HG02763 (cell line): ENCODE data around the gene SYNGR1.

ENCODE experiments used
- ATAC-seq: cut with Tn5 transposase; IDR thresholded peaks from one replicate; pipeline ENCODE4 v1.9.1; 2021; ENCODE audit warnings: mild to moderate bottlenecking, moderate library complexity; ENCODE audit not compliant: unreplicated experiment

Gene SYNGR1

DNA sequence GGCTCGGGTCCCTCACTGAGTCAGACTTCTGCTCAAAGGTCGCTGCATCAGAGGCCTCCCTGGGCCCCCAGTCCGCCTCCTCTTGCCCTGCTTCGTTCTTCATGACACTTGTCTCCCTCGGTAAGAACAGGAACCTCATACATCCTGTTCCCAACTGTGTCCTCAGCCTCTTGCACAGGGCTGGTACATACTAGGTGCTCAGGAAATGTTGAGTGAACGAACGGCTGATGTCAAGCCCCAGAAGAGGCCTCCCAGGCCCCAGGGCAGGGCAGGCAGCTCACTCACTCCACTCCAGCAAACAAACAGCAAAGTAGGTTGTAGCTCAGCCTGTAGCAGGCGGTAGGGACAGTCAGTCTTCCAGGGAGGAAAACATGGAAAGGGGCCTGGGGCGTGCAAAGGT is 17.2 kb downstream of the SYNGR1 start:
- no peak for ATAC-seq

DNA sequence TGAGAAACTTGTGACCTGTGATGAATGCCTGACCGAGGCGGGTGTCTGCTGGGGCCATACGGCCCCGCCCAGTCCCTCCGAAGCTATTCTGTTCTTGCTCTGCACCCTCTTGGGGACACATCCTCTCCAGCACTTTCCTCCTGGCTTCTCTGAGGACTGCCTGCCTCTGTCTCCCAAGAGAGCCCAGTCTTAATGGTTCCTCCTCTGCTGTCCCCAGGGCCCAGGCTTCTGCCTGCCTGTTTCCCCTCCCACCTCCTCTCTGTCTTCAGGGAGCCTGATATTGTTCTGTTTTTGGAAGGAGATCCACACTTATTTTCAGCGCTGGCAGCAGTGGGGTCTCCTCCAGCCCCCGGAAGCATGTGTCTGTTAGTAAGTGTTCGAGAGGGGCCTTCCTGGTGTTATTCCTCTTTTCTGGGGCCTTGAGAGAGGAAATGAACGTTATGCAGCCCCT is 18.7 kb downstream of the SYNGR1 start:
- ATAC-seq: no peak

DNA sequence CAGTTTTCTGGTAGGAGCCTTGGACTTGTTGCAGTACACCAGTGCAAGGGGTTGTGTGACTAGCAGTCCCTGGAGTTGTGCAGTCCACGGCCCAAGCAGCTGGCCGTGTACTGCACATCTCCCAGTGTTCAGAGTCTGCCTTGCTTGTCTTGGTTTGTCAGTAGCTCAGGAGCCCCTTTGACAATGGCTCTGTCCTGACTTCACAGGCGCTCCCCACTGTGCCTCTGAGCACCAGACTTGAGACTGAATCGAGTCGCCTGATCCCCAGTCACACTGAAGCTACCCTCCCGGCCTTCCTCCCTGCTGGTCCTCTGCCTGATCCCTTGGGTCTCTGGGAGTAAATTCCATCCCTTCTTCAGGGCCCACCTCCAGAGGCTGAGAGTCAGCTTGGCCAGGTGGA is 19.4 kb downstream of the SYNGR1 start:
- no peak for ATAC-seq

DNA sequence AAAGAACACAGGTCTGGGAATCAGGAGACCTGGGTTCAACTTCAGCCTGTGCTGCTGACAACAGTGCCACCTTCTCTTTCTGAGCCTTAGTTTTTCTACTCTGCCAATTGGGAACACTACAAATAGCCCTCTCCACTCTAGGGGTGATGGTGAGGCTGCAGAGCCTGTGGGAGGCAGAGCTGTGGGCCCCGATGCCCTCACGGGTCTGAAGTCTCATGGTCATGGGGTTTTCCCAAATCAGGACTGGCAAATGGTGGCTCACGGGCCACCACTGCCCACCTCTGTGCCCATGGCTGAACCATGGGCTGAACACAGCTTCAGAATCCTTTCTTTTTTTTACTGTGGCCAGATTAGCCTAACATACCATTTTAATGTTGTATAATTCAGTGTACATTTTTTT is 19.8 kb downstream of the SYNGR1 start:
- ATAC-seq: no peak

DNA sequence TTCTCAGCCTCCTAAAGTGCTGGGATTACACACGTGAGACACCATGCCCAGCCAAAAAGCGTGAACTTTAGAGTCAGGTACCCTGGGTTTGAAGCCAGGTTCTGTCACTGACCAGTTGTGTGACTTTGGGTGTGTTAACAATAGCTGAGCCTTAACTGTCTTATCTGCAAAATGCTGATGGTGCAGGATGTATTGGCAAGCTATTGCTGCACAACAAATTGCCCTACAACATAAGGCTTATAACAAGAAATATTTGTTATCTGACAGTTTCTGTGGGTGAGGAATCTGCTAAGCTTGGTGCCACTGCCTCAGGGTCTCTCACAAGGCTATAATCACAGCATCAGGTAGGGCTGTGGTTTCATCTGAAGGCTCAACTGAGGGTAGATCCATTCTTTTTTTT is 21.9 kb downstream of the SYNGR1 start:
- ATAC-seq: no peak

DNA sequence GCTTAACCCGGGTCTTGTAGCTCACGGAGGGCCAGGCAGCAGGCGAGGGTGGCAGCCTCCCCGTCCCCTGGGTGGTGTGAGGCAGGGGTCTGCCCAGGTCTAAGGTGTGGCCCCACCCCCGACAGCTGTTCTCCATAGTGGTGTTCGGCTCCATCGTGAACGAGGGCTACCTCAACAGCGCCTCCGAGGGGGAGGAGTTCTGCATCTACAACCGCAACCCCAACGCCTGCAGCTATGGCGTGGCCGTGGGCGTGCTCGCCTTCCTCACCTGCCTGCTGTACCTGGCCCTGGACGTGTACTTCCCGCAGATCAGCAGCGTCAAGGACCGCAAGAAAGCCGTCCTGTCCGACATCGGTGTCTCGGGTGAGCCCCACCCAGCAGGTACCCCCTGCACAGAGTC is 24.4 kb downstream of the SYNGR1 start:
- ATAC-seq: no peak

DNA sequence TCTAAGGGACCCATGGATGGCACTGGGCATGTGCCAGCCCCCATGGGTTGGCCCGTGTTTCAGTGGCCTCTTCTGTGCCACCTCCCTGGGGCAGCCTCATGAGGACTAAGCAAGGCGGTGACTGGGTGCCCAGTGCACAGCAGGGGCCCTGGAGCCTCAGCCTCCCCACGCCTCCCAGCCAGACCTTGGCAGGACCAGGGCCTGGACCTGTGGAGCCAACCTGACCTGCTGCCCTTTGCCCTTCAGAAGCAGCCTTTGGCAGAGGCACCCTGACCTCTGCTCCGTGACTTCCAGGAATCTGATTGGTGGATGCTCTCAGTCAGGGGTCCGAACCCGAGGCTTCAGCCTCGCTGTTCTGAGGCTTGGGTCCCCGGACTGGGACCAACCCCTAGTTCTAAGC is 25.0 kb downstream of the SYNGR1 start:
- ATAC-seq: no peak

DNA sequence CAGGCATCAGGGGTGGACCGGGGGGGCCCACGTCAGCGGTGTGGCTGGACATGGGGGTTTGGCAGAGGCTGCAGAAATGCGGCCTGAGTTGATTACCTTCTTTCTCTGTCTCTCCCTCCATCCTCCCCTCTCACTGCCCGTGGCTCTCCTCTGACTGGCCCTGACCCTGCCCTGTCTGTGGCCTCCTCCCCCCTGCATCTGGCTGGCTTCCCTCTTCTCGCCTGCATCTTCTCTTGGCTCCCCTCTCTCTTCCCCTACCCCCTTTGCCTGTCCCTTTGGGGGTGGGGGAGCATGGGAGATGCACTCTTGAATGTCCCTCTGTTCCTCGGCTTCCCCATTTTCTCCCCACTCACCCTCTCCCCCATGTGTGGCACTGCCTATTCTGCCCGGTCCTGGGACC is 25.9 kb downstream of the SYNGR1 start:
- ATAC-seq: no peak

DNA sequence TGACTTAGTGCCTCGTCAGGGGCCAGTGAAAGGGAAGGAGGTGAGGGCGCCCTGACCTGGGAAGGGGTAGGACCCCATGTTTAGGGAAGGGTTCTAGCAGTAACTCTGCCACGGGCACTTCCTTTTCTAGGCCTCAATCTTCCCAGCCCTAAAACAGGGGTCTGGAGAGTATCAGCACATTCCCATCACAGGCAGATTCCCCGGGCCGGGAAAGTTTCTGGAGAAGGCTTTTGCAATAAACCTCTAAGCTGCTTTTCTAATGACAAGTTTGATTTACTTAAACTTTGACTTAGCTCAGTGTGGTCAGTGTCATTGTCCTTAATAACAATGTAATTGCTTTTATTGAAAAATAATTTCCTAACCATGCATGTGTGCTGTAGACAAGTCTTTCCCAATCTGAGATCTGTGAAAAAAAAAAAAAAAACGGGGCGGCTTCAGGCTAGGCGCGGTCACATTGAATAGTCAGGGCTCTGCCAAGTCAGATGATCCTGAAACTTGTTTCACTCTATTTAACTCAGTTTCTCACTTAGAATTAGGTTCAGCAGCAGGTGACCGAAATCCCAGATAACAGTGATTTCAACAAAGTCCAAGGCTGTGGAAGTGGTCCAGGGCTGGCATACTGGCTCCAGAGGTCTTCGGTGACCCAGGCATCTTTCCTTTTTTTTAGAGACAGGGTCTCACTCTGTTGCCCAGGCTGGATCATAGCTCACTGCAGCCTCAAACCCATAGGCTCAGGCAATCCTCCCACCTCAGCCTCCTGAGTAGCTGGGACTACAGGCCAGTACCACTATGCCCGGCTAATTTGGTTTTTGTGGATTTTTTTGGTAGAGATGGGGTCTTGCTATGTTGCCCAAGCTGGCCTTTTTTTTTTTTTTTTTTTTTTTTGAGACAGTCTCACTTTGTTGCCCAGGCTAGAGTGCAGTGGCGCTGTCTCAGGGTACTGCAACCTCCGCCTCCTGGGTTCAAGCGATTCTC is 30.3 kb downstream of the SYNGR1 start:
- ATAC-seq: no peak

DNA sequence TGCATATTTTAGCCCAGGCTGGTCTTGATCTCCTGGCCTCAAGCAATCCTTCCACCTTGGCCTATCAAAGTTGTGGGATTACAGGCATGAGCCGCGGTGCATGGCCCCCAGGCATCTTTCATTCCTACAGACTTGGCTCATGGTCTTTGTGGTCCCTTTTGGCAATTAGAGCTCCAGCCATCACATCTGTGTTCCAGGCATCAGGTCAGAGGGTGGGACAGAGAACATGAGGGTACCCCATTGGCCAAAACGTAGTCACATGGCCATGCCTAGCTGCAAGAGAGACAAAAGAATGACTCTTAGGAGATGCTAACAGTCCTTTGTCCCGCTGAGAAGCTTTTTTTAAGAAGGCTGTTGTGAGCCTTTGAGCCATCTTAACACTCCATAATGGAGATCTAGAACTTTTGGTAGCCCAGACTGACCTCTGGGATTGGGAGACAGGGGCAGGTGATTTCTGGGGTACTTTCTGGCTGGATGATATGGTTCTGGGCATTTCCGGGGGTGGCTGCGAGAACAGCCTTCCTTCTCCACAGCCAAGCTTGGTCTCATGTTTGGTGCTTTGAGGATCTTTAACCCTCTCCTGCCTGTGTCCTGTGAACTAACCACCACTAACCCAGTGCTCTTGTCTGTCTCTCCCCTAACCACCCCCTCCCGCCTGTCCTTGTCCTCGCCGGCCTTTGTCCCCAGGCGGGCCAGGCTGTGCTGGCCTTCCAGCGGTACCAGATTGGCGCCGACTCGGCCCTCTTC is 31.4 kb downstream of the SYNGR1 start:
- no peak for ATAC-seq

DNA sequence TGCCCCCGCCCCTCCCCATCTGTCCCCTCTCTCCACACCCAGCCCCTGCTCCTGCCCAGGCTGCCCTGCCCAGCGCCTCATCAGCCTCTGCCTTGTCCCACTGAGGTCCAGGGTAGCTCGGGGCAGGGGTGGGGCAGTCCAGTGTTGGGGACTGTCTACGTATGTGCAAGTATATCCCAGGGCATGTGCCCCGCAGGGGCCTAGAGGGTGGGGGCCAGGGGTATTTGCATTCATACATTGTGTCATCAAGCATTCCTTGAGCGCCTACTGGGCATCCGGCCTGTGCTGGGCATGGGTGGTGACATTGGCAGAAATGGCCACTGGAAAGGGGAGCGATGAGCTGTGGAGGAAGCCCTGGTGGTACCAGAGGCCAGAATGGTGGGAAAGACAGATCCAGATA is 32.1 kb downstream of the SYNGR1 start:
- ATAC-seq: no peak

DNA sequence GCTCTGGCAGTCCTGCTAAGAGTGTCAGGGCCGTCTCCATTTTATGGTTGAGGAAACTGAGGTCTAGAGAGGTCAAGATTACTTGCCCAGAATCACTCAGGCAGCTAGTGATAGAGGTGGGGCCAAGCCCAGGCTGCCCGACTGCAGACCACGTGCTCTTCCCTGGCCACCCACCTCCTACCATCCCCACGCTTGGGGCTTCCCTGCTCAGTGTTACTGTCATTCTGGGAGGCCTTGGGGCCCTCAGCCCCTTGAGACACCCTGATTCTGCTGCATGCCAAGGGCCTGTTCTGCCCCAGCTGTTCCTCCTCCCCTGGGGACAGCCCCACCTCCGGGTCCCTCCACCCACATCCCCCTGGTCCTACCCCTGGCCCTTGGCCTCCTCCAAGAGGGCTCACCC is 32.6 kb downstream of the SYNGR1 start:
- no peak for ATAC-seq

DNA sequence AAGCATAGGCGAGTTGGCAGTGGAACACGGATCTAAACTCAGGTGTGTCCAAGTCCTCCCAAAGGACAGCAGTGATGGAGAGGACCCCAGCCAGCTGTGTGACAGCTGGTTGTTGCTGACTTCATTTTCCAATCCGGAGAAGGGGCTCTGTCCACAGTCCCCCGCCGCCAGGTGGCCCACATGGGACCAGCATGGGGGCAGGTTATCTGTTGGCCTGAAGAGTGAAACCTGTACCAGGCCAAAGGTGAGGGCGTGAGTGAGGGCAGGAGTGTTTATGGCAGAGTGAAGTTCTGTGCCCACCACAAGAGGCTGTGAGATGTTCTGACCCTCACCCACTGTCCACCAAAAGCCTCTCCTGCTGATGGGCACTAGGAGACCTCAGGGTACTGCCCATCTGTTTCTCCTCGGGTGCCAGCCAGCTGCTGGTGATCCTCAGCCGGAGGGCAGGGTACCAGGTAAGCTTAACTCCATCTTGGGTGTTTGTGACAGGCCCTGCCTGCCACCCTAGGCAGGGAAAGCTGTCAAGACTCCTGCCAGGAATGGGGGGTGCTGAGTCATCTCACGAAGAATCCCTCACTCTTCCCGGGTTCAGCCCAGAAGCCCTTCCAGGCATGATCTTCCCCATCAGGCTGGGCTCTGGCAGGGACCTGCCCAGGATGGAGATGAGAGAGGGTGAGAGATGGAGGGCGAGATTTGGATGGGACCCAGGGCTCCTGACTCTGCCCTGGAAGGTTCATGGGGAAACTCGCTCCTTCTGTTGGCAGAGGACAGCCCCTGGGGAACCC is 34.2 kb downstream of the SYNGR1 start:
- no peak for ATAC-seq

DNA sequence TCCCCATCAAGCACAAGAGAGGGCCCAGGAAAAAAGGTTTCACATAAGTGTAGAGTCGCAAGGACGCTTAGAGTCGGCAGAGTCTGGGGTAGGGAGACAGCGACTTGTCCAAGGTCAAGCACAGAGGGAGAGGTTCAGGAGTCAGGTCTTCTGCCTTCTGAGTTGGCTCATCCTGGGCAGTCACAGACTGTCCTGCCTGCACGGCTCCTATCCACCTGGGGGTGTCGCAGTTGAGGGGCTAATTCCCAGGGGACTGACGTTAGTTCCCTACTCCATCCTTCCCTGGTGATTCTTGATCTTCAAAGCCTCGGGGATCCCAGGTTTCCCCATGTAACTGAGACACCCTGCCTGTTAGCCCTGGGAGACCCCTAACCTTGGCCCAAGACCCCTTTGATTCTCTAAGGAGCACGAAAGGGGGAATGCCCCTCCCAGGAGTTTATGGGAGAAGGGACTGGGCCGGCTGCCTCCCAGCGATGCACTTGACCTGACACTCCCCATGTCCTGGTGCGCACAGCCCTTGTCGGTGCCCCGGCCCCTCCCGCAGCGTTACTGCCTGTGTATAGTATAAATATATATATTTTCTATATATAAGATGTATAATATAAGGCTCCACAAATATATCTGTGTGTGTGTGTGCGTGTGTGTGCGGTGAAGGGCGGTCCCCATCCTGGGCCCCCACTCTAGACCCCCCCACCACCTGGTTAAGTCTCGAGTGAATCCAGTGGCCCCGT is 35.1 kb downstream of the SYNGR1 start:
- no peak for ATAC-seq

DNA sequence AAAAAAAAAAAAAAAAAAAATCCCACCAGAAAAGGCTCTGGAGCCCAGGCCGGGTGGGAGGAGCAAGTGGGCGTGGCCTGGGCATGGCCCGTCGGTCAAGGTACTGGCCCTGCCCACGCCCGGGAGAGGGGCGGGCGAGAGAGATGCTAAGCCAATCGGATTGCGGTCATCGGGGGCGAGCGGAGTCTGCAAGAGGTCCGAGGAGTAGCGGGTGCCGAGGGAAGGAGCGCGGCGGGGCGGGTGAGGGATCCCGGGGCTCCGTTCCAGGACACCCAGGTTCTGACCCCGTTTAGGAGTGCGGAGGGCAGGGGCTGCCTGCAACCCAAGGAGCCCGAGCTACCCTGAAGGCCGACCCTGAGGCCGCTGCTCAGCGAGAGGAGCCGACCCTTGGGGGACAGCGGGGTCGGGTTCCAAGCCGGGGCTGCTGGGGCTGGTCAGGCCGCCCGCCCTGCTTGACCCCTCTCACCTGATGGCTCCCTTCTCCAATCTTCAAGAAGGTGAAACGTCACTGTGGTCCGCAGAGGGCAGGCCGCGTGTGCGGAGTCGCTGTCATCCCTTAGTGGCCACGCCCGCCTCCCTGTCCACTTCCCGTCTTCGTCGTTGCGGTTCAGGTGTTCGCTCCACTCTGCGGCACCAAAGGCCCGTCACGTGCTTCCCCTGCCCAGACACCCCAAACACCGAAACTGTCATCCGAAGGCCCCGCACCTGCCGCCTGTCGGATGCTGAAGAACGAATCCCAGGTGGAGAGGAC is 38.6 kb downstream of the SYNGR1 start:
- no peak for ATAC-seq

DNA sequence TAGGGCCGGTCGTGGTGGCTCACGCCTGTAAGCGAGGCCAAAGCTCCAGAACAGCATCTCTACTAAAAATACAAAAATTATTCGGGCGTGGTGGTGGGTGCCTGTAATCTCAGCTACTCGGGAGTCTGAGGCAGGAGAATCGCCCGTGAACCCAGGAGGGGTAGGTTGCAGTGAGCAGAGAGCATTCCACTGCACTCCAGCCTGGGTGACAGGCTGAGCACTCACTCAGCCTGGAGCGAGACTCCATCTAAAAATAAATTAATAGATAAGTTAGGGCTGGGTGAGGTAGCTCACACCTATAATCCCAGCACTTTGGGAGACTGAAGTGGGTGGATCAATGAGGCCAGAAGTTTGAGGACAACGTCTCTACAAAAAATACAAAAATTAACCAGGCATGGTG is 39.6 kb downstream of the SYNGR1 start:
- ATAC-seq: no peak

DNA sequence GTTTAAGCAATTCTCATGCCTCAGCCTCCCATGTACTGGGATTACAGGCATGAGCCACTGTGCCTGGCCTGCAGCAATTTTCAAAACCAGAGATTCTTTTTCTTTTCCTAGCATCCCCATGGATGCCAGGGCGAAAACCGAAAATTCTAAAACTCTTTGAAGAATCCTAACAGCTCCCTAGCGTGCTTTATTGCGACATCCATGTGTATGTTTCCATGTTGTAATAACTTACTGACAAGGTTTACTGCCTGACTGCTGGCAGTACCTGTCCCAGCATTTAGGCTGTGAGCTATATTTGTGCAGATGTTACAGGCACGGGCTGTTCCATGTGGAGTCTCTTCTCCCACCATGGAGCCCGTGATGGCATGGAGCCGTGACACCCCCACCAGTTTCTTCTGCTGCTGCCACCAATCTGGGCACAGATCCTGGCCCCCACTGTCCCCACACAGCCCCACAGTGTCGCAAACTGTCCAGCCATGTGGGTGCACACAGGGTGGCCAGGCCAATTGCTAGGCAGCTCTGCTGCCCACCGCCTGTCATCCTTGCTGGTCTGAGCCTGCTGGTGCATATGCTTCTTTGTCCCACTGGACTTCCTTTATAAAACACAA is 42.7 kb downstream of the SYNGR1 start:
- no peak for ATAC-seq

DNA sequence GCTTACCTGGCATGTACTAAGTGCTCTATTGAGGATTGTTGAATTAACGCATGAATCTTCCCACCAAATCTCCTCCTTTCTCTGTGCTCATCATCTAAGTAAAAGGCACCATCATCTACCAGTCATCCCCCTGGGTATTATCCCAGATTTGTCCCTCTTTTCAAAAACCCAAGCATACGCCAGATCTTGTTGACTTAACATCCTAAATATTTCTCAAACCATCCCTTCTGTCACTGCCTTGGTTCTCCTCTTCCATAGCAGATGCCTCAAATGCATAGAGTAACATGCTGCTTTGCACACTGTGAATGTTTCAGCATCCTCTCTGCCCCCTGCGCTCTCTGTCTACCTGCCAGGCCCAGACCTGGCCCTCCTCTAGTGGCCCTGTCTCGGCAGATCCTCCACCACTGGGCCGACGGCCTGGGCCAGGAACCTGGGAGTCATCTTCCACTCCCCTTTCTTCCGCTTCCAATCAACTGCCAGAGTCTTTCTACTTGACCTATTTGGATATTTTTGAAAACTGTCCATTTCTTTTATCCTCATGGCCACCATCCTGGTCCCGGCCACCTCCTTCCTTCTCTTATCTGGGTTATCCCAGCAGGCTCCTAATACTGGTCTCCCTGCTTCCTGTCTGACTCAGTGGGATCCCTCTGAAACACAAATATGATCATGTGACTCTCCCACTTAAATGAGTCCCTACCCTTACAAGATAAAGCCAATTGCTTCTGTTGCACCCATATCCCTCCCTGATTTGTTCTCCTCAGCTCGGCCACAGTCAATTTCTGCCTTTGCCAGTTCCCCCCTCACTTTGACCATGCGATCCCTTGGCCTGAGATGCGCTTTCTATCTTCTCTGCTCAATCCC is 46.4 kb downstream of the SYNGR1 start:
- no peak for ATAC-seq

DNA sequence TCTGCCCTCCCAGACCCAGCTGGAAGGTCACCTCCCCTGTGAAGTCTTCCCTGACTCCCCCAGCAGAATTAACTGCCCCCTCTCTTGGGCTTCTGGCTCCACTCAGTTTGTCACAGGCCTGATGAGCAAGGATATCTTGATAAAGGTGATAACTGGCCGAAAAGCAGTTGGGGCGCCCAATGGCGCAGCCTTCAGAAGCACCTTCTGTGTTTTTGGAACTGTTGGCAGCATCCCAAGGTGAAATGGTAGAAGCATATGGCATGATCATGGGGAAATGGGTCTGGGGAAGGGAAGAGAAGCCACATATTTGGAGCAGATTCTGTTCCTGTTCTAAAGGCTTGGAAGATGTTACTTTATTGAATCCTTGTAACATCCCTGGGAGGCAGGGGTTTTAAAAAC is 47.0 kb downstream of the SYNGR1 start:
- no peak for ATAC-seq
